22Rv1 (cell line): ENCODE results near the gene SLC66A2.

Experiments used
- ZFX ChIP-seq: fragments of 450-650 bp; IDR thresholded peaks from 2 replicates; pipeline ENCODE4 v1.6.1; 2017; ENCODE audit warnings: antibody characterized with exemption, borderline replicate concordance
- TF ChIP-seq, protein P1 (sequence below): fragments of 450-650 bp; IDR thresholded peaks from 2 replicates; pipeline ENCODE4 v1.5.1; 2017; ENCODE audit warnings: mild to moderate bottlenecking

DNA sequence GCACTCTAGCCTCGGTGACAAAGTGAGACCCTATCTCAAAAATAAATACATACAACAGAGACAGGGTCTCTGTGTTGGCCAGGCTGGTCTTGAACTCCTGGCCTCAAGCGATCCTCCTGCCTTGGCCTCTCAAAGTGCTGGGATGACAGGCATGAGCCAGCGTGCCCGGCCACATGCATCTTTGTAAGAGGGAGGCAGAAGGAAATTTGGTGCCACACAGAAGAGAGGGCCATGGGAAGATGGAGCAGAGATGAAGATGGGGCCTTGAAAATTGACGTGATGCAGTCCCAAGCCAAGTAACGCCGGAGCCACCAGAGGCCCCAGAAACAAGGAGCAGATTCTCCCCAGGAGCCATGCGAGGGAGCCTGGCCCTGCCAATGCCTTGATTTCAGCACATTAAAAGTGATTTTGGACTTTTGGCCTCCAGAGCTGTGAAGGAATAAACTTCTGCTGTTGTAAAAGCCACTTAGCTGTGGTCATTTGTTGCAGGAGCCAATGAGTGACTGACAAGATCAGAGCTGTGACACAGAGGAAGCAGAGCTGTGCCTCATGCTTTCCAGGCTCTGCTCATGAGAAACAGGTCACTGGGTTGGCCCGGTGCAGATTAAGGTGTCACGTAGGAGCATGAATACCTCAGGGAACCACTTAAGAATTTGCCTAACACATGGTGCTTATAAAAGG lies 2.7 kb upstream of the SLC66A2 start:
- TF ChIP-seq, protein P1, sequence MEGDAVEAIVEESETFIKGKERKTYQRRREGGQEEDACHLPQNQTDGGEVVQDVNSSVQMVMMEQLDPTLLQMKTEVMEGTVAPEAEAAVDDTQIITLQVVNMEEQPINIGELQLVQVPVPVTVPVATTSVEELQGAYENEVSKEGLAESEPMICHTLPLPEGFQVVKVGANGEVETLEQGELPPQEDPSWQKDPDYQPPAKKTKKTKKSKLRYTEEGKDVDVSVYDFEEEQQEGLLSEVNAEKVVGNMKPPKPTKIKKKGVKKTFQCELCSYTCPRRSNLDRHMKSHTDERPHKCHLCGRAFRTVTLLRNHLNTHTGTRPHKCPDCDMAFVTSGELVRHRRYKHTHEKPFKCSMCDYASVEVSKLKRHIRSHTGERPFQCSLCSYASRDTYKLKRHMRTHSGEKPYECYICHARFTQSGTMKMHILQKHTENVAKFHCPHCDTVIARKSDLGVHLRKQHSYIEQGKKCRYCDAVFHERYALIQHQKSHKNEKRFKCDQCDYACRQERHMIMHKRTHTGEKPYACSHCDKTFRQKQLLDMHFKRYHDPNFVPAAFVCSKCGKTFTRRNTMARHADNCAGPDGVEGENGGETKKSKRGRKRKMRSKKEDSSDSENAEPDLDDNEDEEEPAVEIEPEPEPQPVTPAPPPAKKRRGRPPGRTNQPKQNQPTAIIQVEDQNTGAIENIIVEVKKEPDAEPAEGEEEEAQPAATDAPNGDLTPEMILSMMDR, result no peak
- no peak for TF ChIP-seq ZFX
